Measurements from ENCODE around the gene PLEKHA7. TPM values are rescaled to one million over a fixed set of nuclear protein-coding genes. Genes with fewer than 3 reads are reported as not detected.

Gene PLEKHA7
- total and polyA plus RNA-seq, 2 of the 13 experiments (the other 11 are each of a cell fraction or from before 2014, with no cell fraction given), result 17.5 to 18.7 TPM

DNA sequence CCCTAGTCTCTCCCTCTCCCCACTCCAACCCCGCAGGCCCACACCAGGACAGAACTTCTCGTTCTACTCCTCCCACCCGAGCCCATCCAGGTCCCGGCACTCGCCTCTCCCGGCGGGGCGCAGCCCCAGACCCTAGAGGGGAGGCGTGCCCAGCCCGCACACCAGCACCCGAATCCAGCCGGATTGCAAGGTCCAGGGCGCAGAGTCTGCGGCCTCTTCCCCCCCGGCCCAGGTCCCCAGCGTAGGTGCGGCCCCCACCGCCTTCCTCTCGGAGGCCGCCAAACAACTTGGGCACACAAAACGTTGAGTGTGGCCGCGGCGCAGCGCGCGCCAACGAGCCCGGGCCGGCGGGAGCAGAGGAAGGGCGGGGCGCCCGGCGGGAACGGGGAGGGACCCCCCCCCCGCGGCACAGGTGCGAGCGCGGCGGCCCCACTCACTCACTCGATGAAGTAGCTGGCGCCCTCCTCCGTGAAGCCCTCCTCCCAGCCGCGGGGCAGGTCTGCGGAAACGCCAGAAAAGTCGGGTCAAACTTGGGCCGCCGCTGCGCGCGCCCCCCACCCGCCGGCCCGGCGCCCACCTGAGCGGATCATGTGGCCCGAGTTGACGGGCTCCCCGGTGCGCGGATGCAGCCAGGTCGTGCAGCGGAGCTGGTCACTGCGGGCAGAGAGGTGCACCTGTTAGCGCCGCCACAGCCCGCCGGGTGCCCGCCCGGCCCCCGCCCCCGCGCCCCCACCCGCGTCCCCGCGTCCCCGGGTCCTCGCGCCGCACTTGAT lies 480 bp downstream of the PLEKHA7 start (continued):
- TF ChIP-seq, protein P1, sequence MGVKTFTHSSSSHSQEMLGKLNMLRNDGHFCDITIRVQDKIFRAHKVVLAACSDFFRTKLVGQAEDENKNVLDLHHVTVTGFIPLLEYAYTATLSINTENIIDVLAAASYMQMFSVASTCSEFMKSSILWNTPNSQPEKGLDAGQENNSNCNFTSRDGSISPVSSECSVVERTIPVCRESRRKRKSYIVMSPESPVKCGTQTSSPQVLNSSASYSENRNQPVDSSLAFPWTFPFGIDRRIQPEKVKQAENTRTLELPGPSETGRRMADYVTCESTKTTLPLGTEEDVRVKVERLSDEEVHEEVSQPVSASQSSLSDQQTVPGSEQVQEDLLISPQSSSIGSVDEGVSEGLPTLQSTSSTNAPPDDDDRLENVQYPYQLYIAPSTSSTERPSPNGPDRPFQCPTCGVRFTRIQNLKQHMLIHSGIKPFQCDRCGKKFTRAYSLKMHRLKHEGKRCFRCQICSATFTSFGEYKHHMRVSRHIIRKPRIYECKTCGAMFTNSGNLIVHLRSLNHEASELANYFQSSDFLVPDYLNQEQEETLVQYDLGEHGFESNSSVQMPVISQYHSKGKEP (CRISPR knock-in tag; IDR thresholded peaks at IDR 0.05), result no peak
- no peak for TF ChIP-seq ZNF891 (CRISPR knock-in tag; IDR thresholded peaks at IDR 0.05)
- TF ChIP-seq ATF7 (IDR thresholded peaks at IDR 0.05), result no peak
- no peak for TF ChIP-seq ATF7 (CRISPR knock-in tag; IDR thresholded peaks at IDR 0.05)
- TF ChIP-seq RARG (CRISPR knock-in tag; IDR thresholded peaks at IDR 0.05; ENCODE audit: low read depth), result no peak
- TF ChIP-seq, protein P2, sequence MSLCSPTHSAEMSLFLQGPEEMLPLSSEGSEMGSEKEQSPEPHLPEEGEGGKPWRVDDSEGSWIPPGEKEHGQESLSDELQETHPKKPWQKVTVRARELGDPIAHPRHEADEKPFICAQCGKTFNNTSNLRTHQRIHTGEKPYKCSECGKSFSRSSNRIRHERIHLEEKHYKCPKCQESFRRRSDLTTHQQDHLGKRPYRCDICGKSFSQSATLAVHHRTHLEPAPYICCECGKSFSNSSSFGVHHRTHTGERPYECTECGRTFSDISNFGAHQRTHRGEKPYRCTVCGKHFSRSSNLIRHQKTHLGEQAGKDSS (CRISPR knock-in tag; IDR thresholded peaks at IDR 0.05; ENCODE audit: borderline replicate concordance, low read depth), result no peak
- no peak for TF ChIP-seq THAP11 (CRISPR knock-in tag; IDR thresholded peaks at IDR 0.05)
- no peak for TF ChIP-seq ZNF747 (CRISPR knock-in tag; IDR thresholded peaks at IDR 0.05; ENCODE audit: borderline replicate concordance)
- no peak for TF ChIP-seq AHDC1 (CRISPR knock-in tag; IDR thresholded peaks at IDR 0.05; ENCODE audit: borderline replicate concordance)
- TF ChIP-seq ZNF296 (CRISPR knock-in tag; conservative IDR thresholded peaks at IDR 0.05), result no peak
- TF ChIP-seq ZNF230 (CRISPR knock-in tag; IDR thresholded peaks at IDR 0.05), result no peak
- no peak for TF ChIP-seq ARNT (IDR thresholded peaks at IDR 0.05)
- no peak for TF ChIP-seq NFYB (CRISPR knock-in tag; IDR thresholded peaks at IDR 0.05)
- TF ChIP-seq RCOR2 (CRISPR knock-in tag; IDR thresholded peaks at IDR 0.05), result no peak
- no peak for TF ChIP-seq IRX3 (CRISPR knock-in tag; IDR thresholded peaks at IDR 0.05; ENCODE audit: borderline replicate concordance, low read depth)
- TF ChIP-seq, protein P3, sequence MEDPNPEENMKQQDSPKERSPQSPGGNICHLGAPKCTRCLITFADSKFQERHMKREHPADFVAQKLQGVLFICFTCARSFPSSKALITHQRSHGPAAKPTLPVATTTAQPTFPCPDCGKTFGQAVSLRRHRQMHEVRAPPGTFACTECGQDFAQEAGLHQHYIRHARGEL (CRISPR knock-in tag; IDR thresholded peaks at IDR 0.05), result no peak
- TF ChIP-seq ZNF12 (CRISPR knock-in tag; IDR thresholded peaks at IDR 0.05), result no peak
- TF ChIP-seq SMAD1 (CRISPR knock-in tag; IDR thresholded peaks at IDR 0.05; ENCODE audit: borderline replicate concordance, low read depth), result no peak
- no peak for TF ChIP-seq NR2F6 (IDR thresholded peaks at IDR 0.05)
- TF ChIP-seq NR2F6 (CRISPR knock-in tag; IDR thresholded peaks at IDR 0.05), result no peak
- no peak for TF ChIP-seq NCOR1 (IDR thresholded peaks at IDR 0.05; ENCODE audit: borderline replicate concordance, low read length)
- no peak for TF ChIP-seq XRCC5 (optimal IDR thresholded peaks at IDR 0.05; ENCODE audit: low read length)
- TF ChIP-seq ZNF451 (CRISPR knock-in tag; IDR thresholded peaks at IDR 0.05), result no peak
- TF ChIP-seq ZNF337 (CRISPR knock-in tag; IDR thresholded peaks at IDR 0.05; ENCODE audit: borderline replicate concordance, low read depth), result no peak
